PC-9 (cell line): ENCODE data around the gene SLC48A1. TPM values are rescaled to one million over a fixed set of nuclear protein-coding genes. Genes with fewer than 3 reads are reported as not detected.
A peak's percentile ranks its signal among the peaks of the same experiment; 100 is the strongest.

Experiments used
- BruUV-seq: library from RNA; stranded (reverse); fragments of 400-500 nt; replicated peaks from 2 replicates; lab custom pipeline; 2021; lab: Mats Ljungman, UMichigan
- CTCF ChIA-PET: fragments of 300-600 bp; sonication (Branson Sonifier 250); formaldehyde crosslinking; loops from one replicate; lab custom pipeline; 2022; ENCODE audit warnings: antibody characterized with exemption; lab: Charles Lee
- POLR2A ChIA-PET: fragments of 300-600 bp; sonication (Branson Sonifier 250); formaldehyde crosslinking; loops from one replicate; lab custom pipeline; 2022; ENCODE audit warnings: antibody characterized with exemption; ENCODE audit not compliant: unreplicated experiment; lab: Charles Lee
- DNase-seq, 2 experiments: peaks; one replicate each; pipeline versions ENCODE4 v3.0.0 to v3.0.0-alpha.2; 2015 to 2022; ENCODE audit warnings: mixed read lengths in 1 of 2
- H2AFZ ChIP-seq: fragments of 200-600 bp; sonication (generic); 2 replicates; pipeline ENCODE4 v1.8.1; 2017; ENCODE audit warnings: antibody characterized with exemption
- H3F3A ChIP-seq: fragments of 200-600 bp; sonication (generic); 2 replicates; pipeline ENCODE4 v1.8.1; 2017; ENCODE audit warnings: antibody characterized with exemption, mild to moderate bottlenecking, low read depth; ENCODE audit not compliant: insufficient read depth
- H3K27ac ChIP-seq: fragments of 200-600 bp; sonication (generic); 2 replicates; pipeline ENCODE4 v1.6.1; 2016; ENCODE audit warnings: mixed run types
- H3K27me3 ChIP-seq: fragments of 200-600 bp; sonication (generic); 2 replicates; pipeline ENCODE4 v1.6.1; 2016; ENCODE audit warnings: low read depth, mixed run types; ENCODE audit not compliant: insufficient read depth
- H3K36me3 ChIP-seq: fragments of 200-600 bp; sonication (generic); 2 replicates; pipeline ENCODE4 v1.6.1; 2016; ENCODE audit warnings: low read depth, mixed run types
- H3K4me1 ChIP-seq: fragments of 200-600 bp; sonication (generic); replicated peaks from 2 replicates; pipeline ENCODE4 v1.6.1; 2016; ENCODE audit warnings: mixed run types; ENCODE audit not compliant: insufficient read depth
- H3K4me2 ChIP-seq: fragments of 200-600 bp; sonication (generic); 2 replicates; pipeline ENCODE4 v1.6.1; 2017; ENCODE audit warnings: mixed run types
- H3K4me3 ChIP-seq: fragments of 200-600 bp; sonication (generic); 2 replicates; pipeline ENCODE4 v1.6.1; 2016; ENCODE audit warnings: mixed run types
- H3K79me2 ChIP-seq: fragments of 200-600 bp; sonication (generic); 2 replicates; pipeline ENCODE4 v1.6.1; 2017; ENCODE audit warnings: low read depth, mixed run types
- H3K9me2 ChIP-seq: fragments of 200-600 bp; sonication (generic); 2 replicates; pipeline ENCODE4 v1.8.1; 2017; ENCODE audit warnings: mild to moderate bottlenecking; ENCODE audit not compliant: insufficient read depth
- H3K9me3 ChIP-seq: fragments of 200-600 bp; sonication (generic); 2 replicates; pipeline ENCODE4 v1.8.1; 2016; ENCODE audit warnings: low read depth; ENCODE audit not compliant: insufficient read depth
- H4K20me1 ChIP-seq: fragments of 200-600 bp; sonication (generic); 2 replicates; pipeline ENCODE4 v1.8.1; 2017; ENCODE audit not compliant: insufficient read depth
- EZH2 ChIP-seq: fragments of 200-600 bp; sonication (generic); IDR thresholded peaks from 2 replicates; pipeline ENCODE4 v1.8.0; 2017; ENCODE audit warnings: antibody characterized with exemption, low read depth
- intact Hi-C: fragments of 100-400 bp; cut with micrococcal nuclease; formaldehyde crosslinking; loops from one replicate; pipeline ENCODE4 v1.10.0; 2022; ENCODE audit not compliant: unreplicated experiment
- total RNA-seq: library from RNA; stranded (reverse); gene quantifications from 2 replicates; pipeline ENCODE4 v1.2.3, GENCODE V29; 2021
- TF ChIP-seq, protein P1 (sequence below): fragments of 200-600 bp; sonication (generic); conservative IDR thresholded peaks from 2 replicates; pipeline ENCODE4 v1.6.1; 2017; ENCODE audit warnings: mixed run types, antibody characterized with exemption, mild to moderate bottlenecking, moderate library complexity

The SLC48A1 gene
- total RNA-seq, 1 experiment from 2014 or later, result 108 TPM

DNA sequence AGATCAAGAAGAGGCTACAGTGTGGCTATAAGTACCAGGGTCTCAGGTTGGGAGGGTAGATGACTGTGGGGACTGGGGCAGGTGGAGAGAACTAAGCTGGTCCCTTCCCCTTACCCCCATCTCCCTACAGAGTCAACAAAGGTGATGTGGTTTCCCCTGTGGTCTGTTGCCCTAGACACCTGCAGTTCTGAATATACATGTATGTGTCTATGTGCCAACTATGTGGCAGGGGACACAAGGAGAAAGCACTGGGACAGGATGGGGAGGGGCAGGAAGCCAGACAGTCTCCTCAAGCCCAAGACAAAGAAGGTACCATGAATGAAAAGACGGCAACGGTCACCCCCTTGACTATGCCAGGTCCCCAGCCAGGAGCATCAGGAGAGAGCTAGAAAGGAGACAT lies 51.2 kb downstream of the SLC48A1 start:
- POLR2A ChIA-PET, result no interaction called here
- DNase-seq, result no peak
- BruUV-seq, result no TSS peak
- Histone ChIP-seq H3K27me3 (no peaks in the 10 kb centered on the region), H3K4me3 (no peak overlapping the region), H2AFZ (no peak overlapping the region), H3K4me2 (peak overlapping the region; percentile 45), H3K36me3 (no peaks in the 10 kb centered on the region), H4K20me1 (no peaks in the 10 kb centered on the region), H3F3A (peaks cover 61% of the 10 kb centered on the region), H3K9me2 (no peaks in the 10 kb centered on the region), H3K4me1 (peaks cover 85% of the 10 kb centered on the region), H3K9me3 (no peaks in the 10 kb centered on the region), H3K79me2 (peaks cover 6% of the 10 kb centered on the region), H3K27ac (peak overlapping the region; percentile 71)
- no peak for TF ChIP-seq EZH2
- TF ChIP-seq, protein P1, sequence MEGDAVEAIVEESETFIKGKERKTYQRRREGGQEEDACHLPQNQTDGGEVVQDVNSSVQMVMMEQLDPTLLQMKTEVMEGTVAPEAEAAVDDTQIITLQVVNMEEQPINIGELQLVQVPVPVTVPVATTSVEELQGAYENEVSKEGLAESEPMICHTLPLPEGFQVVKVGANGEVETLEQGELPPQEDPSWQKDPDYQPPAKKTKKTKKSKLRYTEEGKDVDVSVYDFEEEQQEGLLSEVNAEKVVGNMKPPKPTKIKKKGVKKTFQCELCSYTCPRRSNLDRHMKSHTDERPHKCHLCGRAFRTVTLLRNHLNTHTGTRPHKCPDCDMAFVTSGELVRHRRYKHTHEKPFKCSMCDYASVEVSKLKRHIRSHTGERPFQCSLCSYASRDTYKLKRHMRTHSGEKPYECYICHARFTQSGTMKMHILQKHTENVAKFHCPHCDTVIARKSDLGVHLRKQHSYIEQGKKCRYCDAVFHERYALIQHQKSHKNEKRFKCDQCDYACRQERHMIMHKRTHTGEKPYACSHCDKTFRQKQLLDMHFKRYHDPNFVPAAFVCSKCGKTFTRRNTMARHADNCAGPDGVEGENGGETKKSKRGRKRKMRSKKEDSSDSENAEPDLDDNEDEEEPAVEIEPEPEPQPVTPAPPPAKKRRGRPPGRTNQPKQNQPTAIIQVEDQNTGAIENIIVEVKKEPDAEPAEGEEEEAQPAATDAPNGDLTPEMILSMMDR, result no peak
- CTCF ChIA-PET, result no interaction called here
- intact Hi-C loops, result loop anchor here (2.0 to 10.0 kb wide), 2 partner anchors 69 to 549 kb away; no protein-coding TSS in a partner anchor

DNA sequence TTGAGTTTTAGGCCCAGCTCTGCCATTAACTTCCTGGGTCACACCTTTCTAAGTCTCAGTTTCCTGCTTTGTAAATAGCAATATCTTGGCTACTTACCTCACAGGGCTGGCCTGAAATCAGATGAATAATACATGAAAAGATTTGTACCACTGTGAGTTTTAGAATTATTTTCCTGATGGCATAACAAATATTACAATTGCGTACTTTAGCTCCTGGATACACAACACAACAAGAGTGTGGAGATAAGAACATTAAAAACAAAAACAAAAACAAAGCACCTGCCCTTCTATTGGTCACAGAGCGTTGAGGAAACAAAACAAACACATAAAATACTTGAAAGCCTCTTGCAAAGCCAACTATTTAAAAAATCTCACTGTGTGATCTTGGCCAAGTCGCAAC lies 51.6 kb downstream of the SLC48A1 start:
- H4K20me1 ChIP-seq, result no peaks in the 10 kb centered on the region
- intact Hi-C loops, result loop anchor here (1.0 to 10.0 kb wide), 3 partner anchors 11 to 550 kb away; no protein-coding TSS in a partner anchor
- no peaks in the 10 kb centered on the region for H3K36me3 ChIP-seq
- peak overlapping the region; percentile 71 for H3K27ac ChIP-seq
- DNase-seq, result peak in 1 of 2 experiments; percentile 63
- H3K27me3 ChIP-seq, result no peaks in the 10 kb centered on the region
- TF ChIP-seq, protein P1, result no peak
- no peak for TF ChIP-seq EZH2
- H3K9me2 ChIP-seq, result no peaks in the 10 kb centered on the region
- peaks cover 61% of the 10 kb centered on the region for H3F3A ChIP-seq
- TSS peak; percentile 79 for BruUV-seq
- peaks cover 5% of the 10 kb centered on the region for H3K79me2 ChIP-seq
- POLR2A ChIA-PET, result interaction anchor here (0.6 kb wide), 1 partner anchor 28 kb away, joined by 3 read pairs; no protein-coding TSS in a partner anchor
- CTCF ChIA-PET, result interaction anchor here (0.6 kb wide), 1 partner anchor 11 kb away, joined by 3 read pairs; no protein-coding TSS in a partner anchor
- H3K4me2 ChIP-seq, result peak overlapping the region; percentile 45
- H3K4me3 ChIP-seq, result no peak overlapping the region
- no peak overlapping the region for H2AFZ ChIP-seq
- H3K4me1 ChIP-seq, result peaks cover 89% of the 10 kb centered on the region
- H3K9me3 ChIP-seq, result no peaks in the 10 kb centered on the region

DNA sequence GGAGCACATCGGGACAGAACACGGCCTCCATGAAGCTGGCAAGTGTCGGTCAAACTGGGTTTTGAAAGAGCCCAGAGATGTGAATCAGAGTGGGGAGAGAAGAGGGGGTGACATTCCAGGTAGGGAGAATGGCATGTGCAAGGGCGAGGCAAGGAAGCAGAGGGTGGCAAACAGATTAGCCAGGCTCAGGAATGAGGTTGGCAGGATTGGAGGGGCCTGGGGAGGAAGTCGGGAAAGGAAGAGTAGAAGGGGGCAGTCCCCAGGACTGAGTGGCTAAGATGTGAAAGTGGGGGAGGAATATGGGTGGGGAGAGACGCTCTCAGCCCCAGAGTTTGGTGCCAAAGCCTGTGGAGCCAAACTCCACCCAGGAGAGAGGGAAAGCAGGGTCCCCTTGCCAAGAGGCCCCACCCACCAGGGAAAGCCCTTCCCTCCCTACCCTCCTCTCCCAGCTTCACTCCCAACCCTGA lies 52.2 kb downstream of the SLC48A1 start:
- Histone ChIP-seq H2AFZ (no peak overlapping the region), H3K9me2 (no peaks in the 10 kb centered on the region), H3K9me3 (no peaks in the 10 kb centered on the region), H3K36me3 (no peaks in the 10 kb centered on the region), H3K27me3 (no peaks in the 10 kb centered on the region), H3F3A (peaks cover 59% of the 10 kb centered on the region), H3K27ac (peak overlapping the region; percentile 71), H3K4me3 (no peak overlapping the region), H4K20me1 (no peaks in the 10 kb centered on the region), H3K4me2 (peak overlapping the region; percentile 45), H3K79me2 (peaks cover 2% of the 10 kb centered on the region), H3K4me1 (peaks cover 95% of the 10 kb centered on the region)
- TF ChIP-seq, protein P1, result no peak
- TF ChIP-seq EZH2, result no peak
- POLR2A ChIA-PET, result interaction anchor here (0.5 to 0.6 kb wide), 3 partner anchors 10 to 29 kb away, joined by 3 to 10 read pairs (median 3); no protein-coding TSS in a partner anchor
- BruUV-seq, result no TSS peak
- DNase-seq, result peak; percentile 80 to 88
- intact Hi-C loops, result loop anchor here (1.0 to 10.0 kb wide), 3 partner anchors 10 to 550 kb away; no protein-coding TSS in a partner anchor
- CTCF ChIA-PET, result interaction anchor here (0.6 kb wide), 1 partner anchor 11 kb away, joined by 3 read pairs; no protein-coding TSS in a partner anchor
